CD14-positive monocyte (primary cell): ENCODE measurements around the gene HOXB13. TPM values are rescaled to one million over a fixed set of nuclear protein-coding genes. Genes with fewer than 3 reads are reported as not detected.

Experiments
- DNase-seq, 3 donors: peaks; one replicate each; pipeline ENCODE4 v3.0.0-alpha.2; 2011 to 2022
- H2AFZ ChIP-seq: 2 replicates; pipeline ENCODE4 v1.6.0; 2012; ENCODE audit warnings: mild to moderate bottlenecking, low read depth, low read length, inconsistent platforms; ENCODE audit not compliant: insufficient read depth, poor library complexity, severe bottlenecking
- H3K27ac ChIP-seq, 2 donors: 1 replicate in 1 of 2; 2 replicates in 1 of 2; pipeline ENCODE4 v1.5.1; 2012 to 2013; ENCODE audit warnings: low read length in 2 of 2, control low read depth in 1 of 2, inconsistent platforms in 1 of 2, low read depth in 1 of 2, mild to moderate bottlenecking in 1 of 2
- H3K27me3 ChIP-seq, 2 donors: one replicate each; pipeline versions ENCODE4 v1.6.0 to v1.6.1; 2011 to 2013; ENCODE audit warnings: low read length in 2 of 2; ENCODE audit not compliant: control insufficient read depth in 2 of 2, insufficient read depth in 2 of 2
- H3K36me3 ChIP-seq, 2 donors: replicated peaks in 1 of 2; 1 replicate in 1 of 2; 2 replicates in 1 of 2; pipeline versions ENCODE4 v1.5.1 to v1.6.1; 2012 to 2013; ENCODE audit warnings: low read length in 2 of 2, control low read depth in 1 of 2, inconsistent platforms in 1 of 2, mild to moderate bottlenecking in 1 of 2; ENCODE audit not compliant: insufficient read depth in 2 of 2, control insufficient read depth in 1 of 2
- H3K4me1 ChIP-seq, 2 donors: 1 replicate in 1 of 2; 2 replicates in 1 of 2; pipeline versions ENCODE4 v1.5.1 to v1.6.1; 2012 to 2013; ENCODE audit warnings: low read length in 2 of 2, control low read depth in 1 of 2, inconsistent platforms in 1 of 2, mild to moderate bottlenecking in 1 of 2, moderate library complexity in 1 of 2; ENCODE audit not compliant: insufficient read depth in 2 of 2, control insufficient read depth in 1 of 2
- H3K4me2 ChIP-seq: replicated peaks from 2 replicates; pipeline ENCODE3; 2012; ENCODE audit warnings: low read length, moderate library complexity, mild to moderate bottlenecking; ENCODE audit not compliant: poor library complexity, severe bottlenecking; ENCODE audit errors: extremely low read depth
- H3K4me3 ChIP-seq, 3 experiments: fragments of 200-600 bp in 1 of 3; sonication (generic) in 1 of 3; replicated peaks in 1 of 3; 1 replicate in 2 of 3; 2 replicates in 1 of 3; pipeline ENCODE4 v1.5.1; 2011 to 2013; ENCODE audit warnings: low read length in 3 of 3, mild to moderate bottlenecking in 3 of 3, control low read depth in 2 of 3, low read depth in 2 of 3, inconsistent platforms in 1 of 3, moderate library complexity in 1 of 3
- H3K79me2 ChIP-seq: 2 replicates; pipeline ENCODE4 v1.6.0; 2012; ENCODE audit warnings: mild to moderate bottlenecking, control low read depth, inconsistent platforms, low read length, moderate library complexity; ENCODE audit not compliant: insufficient read depth
- H3K9ac ChIP-seq: 2 replicates; pipeline ENCODE4 v1.6.0; 2017; ENCODE audit warnings: low read length, mild to moderate bottlenecking; ENCODE audit not compliant: insufficient read depth, poor library complexity, severe bottlenecking
- H3K9me3 ChIP-seq, 2 donors: replicated peaks in 1 of 2; 1 replicate in 1 of 2; 2 replicates in 1 of 2; pipeline versions ENCODE4 v1.5.1 to v1.6.1; 2012 to 2013; ENCODE audit warnings: low read length in 2 of 2, control low read depth in 1 of 2; ENCODE audit not compliant: control insufficient read depth in 1 of 2, insufficient read depth in 1 of 2
- H4K20me1 ChIP-seq: 2 replicates; pipeline ENCODE4 v1.6.0; 2012; ENCODE audit warnings: mild to moderate bottlenecking, low read length, control low read depth, moderate library complexity; ENCODE audit not compliant: insufficient read depth
- H3K27ac Mint-ChIP-seq, 7 donors: one replicate each; pipeline ENCODE4 v1.8.0; 2020; ENCODE audit warnings: mild to moderate bottlenecking in 7 of 7, mixed read lengths in 7 of 7, moderate library complexity in 6 of 7, inconsistent platforms in 2 of 7
- H3K27me3 Mint-ChIP-seq, 3 donors: one replicate each; pipeline ENCODE4 v1.8.0; 2021 to 2022; ENCODE audit warnings: low read depth in 3 of 3, mild to moderate bottlenecking in 3 of 3, mixed read lengths in 3 of 3, moderate library complexity in 3 of 3, inconsistent platforms in 1 of 3
- H3K36me3 Mint-ChIP-seq, 2 donors: one replicate each; pipeline ENCODE4 v1.8.0; 2020; ENCODE audit warnings: mixed read lengths in 2 of 2, inconsistent platforms in 1 of 2, mild to moderate bottlenecking in 1 of 2
- H3K4me1 Mint-ChIP-seq: one replicate; pipeline ENCODE4 v1.8.0; 2020; ENCODE audit warnings: mild to moderate bottlenecking, mixed read lengths
- H3K4me3 Mint-ChIP-seq, 2 donors: one replicate each; pipeline ENCODE4 v1.8.0; 2020; ENCODE audit warnings: mild to moderate bottlenecking in 2 of 2, mixed read lengths in 2 of 2, moderate library complexity in 1 of 2
- H3K9me3 Mint-ChIP-seq, 7 donors: one replicate each; pipeline ENCODE4 v1.8.0; 2020 to 2022; ENCODE audit warnings: mixed read lengths in 7 of 7, mild to moderate bottlenecking in 6 of 7, moderate library complexity in 6 of 7, inconsistent platforms in 2 of 7
- WGBS: methylation state at CpG from one replicate; pipeline ENCODE4 v1.1.5; 2013; ENCODE audit warnings: missing lambda C conversion rate; ENCODE audit not compliant: insufficient coverage; 5-methylcytosine and 5-hydroxymethylcytosine counted together
- intact Hi-C, 2 donors: fragments of 100-400 bp; cut with micrococcal nuclease; formaldehyde crosslinking; loops; one replicate each; pipeline versions ENCODE4 v1.15.0 to v1.15.1; 2023
- polyA plus RNA-seq, 3 donors: library from polyadenylated mRNA; depleted of rRNA in 1 of 3; unstranded in 2 of 3; stranded (reverse) in 1 of 3; fragments of 300-500 nt in 2 of 3; fragments of >200 nt in 1 of 3; fragmentation: Illumina TruSeq in 2 of 3; gene quantifications; 1 replicate in 2 of 3; 2 replicates in 1 of 3; pipeline ENCODE4 v1.2.3, GENCODE V29; 2012 to 2021
- TF ChIP-seq, protein P1 (sequence below): fragments of 200-600 bp; IDR thresholded peaks from one replicate; pipeline ENCODE4 v1.8.0; 2022; ENCODE audit warnings: antibody characterized with exemption, mild to moderate bottlenecking

The HOXB13 gene
- polyA plus RNA-seq, 3 donors: not detected

DNA sequence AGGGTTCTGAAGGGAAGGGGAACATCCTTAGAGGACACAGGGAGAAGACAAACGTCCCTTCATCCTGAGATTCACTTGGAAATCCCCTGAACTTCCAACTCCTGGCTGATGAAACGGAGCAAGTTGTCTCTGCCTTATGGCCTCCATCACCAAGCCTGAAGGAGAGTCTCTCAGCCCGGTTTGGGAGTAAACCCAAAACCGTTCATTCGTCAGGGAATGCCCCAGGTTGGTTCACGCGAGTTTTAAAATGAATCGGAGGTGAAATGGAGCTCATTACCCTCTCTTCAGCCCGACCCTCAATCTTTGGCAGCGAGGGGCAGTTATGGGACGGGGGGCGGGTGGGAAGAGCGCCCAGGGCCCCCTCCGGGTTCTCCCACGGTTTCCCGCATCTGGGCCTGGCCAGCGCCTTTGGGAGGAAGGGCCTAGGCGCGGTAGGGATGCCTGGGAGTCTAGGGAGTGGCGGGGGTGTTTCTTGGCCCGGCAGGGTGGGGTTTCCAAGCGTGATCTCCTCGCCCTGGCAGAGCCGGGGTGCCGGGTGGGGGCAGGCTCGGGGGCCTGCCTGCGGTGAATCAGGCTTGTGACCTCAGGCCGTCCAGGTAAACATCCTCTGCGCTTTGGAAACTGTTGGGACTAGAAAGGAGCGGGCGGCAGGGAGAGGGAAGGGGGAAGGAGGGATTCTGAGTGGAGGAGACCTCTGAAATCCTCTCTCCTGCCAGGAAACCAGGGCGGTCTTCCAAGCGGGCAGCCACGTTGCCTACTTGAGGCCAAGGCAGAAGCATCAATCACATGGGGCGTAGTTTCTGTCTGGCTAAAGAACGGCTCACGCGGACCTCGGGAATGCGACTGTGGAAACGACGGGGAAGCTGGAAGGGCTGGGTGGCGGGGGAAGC, 24.1 kb upstream of the HOXB13 start:
- TF ChIP-seq, protein P1, sequence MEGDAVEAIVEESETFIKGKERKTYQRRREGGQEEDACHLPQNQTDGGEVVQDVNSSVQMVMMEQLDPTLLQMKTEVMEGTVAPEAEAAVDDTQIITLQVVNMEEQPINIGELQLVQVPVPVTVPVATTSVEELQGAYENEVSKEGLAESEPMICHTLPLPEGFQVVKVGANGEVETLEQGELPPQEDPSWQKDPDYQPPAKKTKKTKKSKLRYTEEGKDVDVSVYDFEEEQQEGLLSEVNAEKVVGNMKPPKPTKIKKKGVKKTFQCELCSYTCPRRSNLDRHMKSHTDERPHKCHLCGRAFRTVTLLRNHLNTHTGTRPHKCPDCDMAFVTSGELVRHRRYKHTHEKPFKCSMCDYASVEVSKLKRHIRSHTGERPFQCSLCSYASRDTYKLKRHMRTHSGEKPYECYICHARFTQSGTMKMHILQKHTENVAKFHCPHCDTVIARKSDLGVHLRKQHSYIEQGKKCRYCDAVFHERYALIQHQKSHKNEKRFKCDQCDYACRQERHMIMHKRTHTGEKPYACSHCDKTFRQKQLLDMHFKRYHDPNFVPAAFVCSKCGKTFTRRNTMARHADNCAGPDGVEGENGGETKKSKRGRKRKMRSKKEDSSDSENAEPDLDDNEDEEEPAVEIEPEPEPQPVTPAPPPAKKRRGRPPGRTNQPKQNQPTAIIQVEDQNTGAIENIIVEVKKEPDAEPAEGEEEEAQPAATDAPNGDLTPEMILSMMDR: no peak
- Mint-ChIP-seq H3K4me3 (peak overlapping the region in 1 of 2 donors; percentile 81), H3K9me3 (peaks cover 0 to 37% (median 11%) of the 10 kb centered on the region in 7 donors), H3K4me1 (peaks cover 43% of the 10 kb centered on the region), H3K27ac (no peak overlapping the region), H3K27me3 (peaks cover 85 to 93% (median 90%) of the 10 kb centered on the region in 3 donors), H3K36me3 (peaks cover 0 to 16% of the 10 kb centered on the region in 2 donors)
- H3K4me1 ChIP-seq: peaks cover 31 to 34% of the 10 kb centered on the region in 2 donors
- H3K4me3 ChIP-seq: no peak overlapping the region
- no peaks in the 10 kb centered on the region for H3K79me2 ChIP-seq
- peaks cover 0 to 55% of the 10 kb centered on the region in 2 donors for H3K9me3 ChIP-seq
- H2AFZ ChIP-seq: no peak overlapping the region
- 10% methylated on average over 27 of the region's 43 CpGs for WGBS
- no peak overlapping the region for H3K27ac ChIP-seq
- DNase-seq: no peak
- intact Hi-C loops: no loop called here
- no peaks in the 10 kb centered on the region for H3K36me3 ChIP-seq
- H3K4me2 ChIP-seq: no peak overlapping the region
- H3K9ac ChIP-seq: no peak overlapping the region
- H3K27me3 ChIP-seq: peaks cover 85 to 87% of the 10 kb centered on the region in 2 donors
- no peaks in the 10 kb centered on the region for H4K20me1 ChIP-seq

DNA sequence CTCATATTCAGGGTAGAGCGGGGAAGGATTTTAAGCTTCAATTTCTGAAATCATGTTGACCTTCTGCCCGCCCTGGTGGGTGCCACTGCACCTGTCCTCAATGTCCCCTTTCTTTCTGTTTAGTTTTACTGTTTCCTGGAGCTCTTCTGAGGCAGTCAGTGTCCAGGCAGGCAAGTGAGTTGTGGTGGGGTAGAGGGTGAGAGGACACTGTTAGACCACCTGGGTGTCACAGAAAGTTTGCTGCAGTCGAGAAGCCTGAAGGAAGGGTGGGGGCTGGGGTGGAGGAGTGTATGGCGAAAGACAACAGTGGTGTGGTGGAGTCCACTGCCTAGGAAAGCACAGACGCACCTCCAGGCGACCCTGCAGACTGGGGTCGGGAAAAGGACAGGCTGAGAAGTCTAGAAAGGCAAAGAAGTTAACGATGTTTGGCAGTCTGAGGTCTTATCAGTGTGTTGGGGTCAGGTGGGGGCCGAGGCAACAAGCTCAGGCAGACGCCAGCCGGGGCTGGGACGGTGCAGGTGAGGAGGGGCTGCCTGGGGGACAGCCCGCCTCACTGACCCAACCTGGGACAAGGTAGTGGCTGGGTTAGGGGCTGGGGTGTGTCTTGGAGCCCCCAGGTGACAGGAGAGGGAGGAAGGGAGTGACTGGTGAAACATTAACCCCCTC, 23.3 kb upstream of the HOXB13 start:
- Histone ChIP-seq H4K20me1 (no peaks in the 10 kb centered on the region), H3K4me3 (no peak overlapping the region), H2AFZ (no peak overlapping the region), H3K27ac (no peak overlapping the region), H3K9ac (no peak overlapping the region), H3K4me1 (peaks cover 23 to 27% of the 10 kb centered on the region in 2 donors), H3K27me3 (peaks cover 93 to 95% of the 10 kb centered on the region in 2 donors), H3K4me2 (no peak overlapping the region), H3K36me3 (no peaks in the 10 kb centered on the region), H3K79me2 (no peaks in the 10 kb centered on the region), H3K9me3 (peaks cover 0 to 60% of the 10 kb centered on the region in 2 donors)
- Mint-ChIP-seq H3K4me1 (peaks cover 40% of the 10 kb centered on the region), H3K27ac (no peak overlapping the region), H3K27me3 (peaks cover 93 to 96% (median 96%) of the 10 kb centered on the region in 3 donors), H3K4me3 (peak overlapping the region in 1 of 2 donors; percentile 81), H3K9me3 (peaks cover 0 to 43% (median 13%) of the 10 kb centered on the region in 7 donors), H3K36me3 (peaks cover 0 to 16% of the 10 kb centered on the region in 2 donors)
- TF ChIP-seq, protein P1: no peak
- WGBS: 8% methylated on average over 12 of the region's 13 CpGs
- DNase-seq: no peak
- intact Hi-C loops: no loop called here
